Transverse colon (tissue), 3 donors: ENCODE results near the gene NEK2.

ENCODE experiments used
- CTCF ChIP-seq, 5 experiments: fragments of 200-600 bp in 3 of 5; fragments of 450-650 bp in 2 of 5; sonication (generic) in 3 of 5; IDR thresholded peaks; 1 replicate in 2 of 5; 2 replicates in 3 of 5; pipeline ENCODE4 v1.5.1; 2016 to 2017; ENCODE audit warnings: antibody characterized with exemption in 5 of 5, inconsistent platforms in 3 of 5, mild to moderate bottlenecking in 2 of 5, moderate library complexity in 1 of 5
- POLR2A ChIP-seq: fragments of 450-650 bp; IDR thresholded peaks from one replicate; pipeline ENCODE4 v1.6.1; 2016; ENCODE audit warnings: antibody characterized with exemption, mild to moderate bottlenecking, moderate library complexity

GRCh38 chr1:211638246-211638645, 37.2 kb downstream of the NEK2 start:
- no peak for TF ChIP-seq CTCF (IDR thresholded peaks at IDR 0.05)
- no peak for TF ChIP-seq POLR2A
